ENCODE measurements around the gene PIK3R1.
A peak's percentile ranks its signal among the peaks of the same experiment; 100 is the strongest.
"Not testable (repeated sequence)": the region's sequence is repeated elsewhere in the genome, so short reads cannot be mapped to it uniquely, and the experiment has no call there.

Gene PIK3R1

DNA sequence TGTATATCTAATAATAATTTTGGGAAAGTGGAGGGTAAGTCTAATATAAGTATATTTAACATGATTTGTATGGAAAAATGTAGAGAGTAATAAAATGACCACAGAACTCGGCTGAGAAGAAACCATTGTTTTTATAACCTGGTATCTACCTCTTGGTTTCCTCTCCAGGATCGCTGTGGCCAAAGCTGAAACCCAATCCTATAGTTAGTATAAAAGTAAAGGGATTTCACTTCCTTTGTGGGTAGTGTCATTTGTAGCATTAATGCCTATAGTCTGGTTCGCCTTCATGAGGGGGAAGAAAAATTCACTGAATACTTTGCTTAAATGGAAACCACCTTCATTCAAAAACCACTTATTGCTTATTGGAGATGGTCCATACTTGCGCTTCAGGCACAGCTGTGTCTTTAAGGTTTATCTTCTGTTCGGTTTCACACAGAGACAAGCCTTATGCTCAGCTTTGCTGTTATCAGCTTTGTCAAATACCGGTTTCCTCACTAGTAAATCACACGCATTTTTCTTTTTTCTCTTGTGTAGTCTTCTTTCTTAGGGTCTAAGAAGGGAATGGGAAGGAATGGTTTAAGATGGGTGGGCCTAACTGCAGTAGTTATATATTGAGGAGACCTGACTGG is 12.1 kb downstream of the PIK3R1 start:
- no peak for ATAC-seq

DNA sequence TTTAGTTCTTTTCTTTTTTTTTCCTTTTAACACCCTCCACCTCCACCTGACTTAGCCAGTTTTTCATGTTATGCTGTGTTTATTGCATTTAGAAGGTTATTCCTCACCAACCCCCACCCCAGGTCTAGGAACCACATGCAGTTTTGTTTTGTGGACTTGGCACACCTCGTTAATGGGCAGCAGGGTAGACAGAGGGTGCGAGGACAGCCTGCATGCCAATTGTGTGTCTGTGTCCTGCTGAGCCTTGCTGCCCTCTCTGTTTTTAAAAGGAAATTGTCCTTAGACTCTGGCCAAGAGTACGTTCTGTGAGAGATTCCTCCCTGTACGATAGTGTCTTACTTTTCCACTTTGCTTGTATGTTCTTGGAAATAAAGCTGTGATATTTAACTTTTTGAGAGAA is 13.9 kb downstream of the PIK3R1 start:
- no peak for ATAC-seq

DNA sequence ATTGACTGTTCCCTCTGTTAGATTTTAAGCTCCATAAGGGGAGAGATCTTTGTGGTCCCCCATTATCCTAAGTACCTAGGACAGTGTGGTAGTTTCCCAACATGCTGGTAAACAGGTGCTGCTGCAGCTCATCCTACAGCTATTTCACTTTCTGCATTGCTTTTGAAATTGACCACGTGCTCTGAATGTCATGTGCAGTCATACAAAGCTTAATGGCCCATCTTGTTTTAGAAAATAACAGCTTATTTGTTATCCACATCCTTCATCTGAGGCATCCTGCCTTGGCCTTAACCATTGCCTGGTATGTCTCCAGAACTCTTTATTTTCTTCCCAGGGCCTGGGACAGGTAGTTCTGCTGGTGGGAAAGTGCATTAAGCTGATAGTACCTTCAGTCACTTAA is 14.7 kb downstream of the PIK3R1 start:
- no peak for ATAC-seq

DNA sequence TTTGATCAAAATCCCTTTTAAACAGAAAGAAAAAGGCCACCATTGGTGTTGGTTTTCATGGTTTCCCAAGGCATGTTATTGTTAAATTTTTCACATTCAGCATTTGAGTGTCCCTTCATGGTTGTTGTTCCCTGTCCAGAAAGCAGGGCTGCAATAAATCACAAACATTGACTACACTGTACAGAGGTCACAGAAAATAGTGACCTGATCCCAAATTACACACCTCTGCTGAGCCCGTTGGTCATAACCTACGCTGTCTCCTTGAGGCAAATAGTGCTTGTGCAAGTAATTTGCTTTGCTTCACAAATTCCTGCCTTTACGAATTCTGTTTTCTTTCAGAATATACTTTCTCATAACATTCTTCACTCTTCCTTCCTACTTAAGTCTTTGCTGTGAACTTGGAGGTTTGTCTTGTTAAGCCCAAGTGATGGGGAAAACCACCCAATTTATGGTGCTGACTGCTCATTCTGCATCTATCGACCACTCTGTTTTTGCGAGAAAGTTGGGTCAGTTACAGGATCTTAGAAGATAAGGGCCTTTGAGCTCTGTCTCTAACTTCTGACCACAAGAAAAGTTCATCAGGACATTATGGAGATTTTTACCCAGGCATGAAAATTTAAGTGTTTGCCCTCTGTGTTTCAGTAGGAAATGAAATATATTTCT is 16.0 kb downstream of the PIK3R1 start:
- no peak for ATAC-seq

DNA sequence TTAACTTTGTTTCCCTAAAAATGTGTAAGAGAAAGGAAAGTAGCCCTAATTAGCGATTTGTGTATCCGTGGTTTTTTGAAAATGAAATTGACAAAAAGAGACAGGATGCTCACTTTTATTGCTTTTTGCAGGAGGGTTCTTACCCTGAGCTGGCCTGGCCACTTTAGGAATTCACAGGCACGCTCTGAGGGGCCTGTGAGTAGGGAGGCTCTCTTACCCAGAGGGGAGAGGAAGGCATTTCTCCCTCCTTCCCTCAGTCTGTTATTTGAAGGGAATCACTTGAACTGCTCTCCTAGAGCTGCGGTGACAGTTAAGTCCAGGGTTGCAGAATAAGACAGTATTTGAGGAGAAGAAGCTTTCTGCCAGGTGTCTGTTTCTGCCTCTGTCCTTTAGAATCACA is 16.7 kb downstream of the PIK3R1 start:
- no peak for ATAC-seq

DNA sequence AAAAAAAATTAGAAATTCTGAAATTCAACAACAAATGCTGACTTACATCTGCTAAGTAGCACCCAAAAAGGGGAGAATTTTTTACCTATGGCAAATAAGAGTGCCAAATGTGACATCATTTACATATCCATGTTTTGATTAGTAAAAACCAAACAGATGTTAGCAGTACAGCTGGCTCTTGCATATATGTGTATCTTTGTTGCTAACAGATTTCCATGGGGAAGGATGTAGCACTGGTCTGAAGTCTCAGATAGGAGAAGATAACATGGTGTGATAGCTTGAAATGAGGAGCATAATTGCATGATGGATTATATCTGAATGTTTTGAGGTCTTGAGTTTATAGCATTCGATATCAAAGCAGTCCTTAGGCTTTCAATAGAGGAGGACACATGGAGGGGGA is 17.5 kb downstream of the PIK3R1 start:
- ATAC-seq, result no peak

DNA sequence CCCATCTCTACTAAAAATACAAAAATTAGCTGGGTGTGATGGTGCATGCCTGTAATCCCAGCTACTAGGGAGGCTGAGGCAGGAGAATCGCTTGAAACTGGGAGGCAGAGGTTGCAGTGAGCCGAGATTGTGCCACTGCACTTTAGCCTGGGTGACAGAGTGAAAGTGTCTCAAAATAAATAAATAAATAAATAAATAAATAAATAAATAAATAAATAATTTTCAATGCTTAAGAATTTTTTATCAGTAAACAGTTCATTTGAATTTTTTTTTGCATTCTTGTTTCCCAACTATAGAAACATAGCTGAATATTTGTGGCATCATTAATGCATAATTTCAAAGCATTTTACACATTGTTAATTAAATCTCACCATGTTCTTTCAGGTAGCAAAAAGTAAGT is 19.7 kb downstream of the PIK3R1 start:
- not testable (repeated sequence) for ATAC-seq

DNA sequence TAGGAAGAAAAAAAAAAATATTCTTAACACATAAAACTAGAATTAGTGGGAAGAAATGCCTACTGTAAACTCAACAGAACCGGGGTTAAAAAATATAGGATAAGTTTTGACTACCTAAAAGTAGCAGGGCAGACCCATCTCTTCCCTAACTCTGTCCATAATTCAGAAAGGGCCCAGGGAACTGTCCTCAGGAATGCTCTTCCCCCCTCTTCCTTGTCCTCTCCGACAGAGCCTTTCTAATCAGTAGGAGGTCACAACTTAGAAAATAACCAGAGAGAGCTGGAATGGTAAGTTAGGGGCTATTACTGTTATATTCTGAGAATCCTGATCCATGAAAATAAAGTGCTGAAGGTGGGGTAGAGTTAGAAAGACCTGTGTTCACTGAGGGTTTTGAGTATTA is 22.2 kb downstream of the PIK3R1 start:
- ATAC-seq, result no peak

DNA sequence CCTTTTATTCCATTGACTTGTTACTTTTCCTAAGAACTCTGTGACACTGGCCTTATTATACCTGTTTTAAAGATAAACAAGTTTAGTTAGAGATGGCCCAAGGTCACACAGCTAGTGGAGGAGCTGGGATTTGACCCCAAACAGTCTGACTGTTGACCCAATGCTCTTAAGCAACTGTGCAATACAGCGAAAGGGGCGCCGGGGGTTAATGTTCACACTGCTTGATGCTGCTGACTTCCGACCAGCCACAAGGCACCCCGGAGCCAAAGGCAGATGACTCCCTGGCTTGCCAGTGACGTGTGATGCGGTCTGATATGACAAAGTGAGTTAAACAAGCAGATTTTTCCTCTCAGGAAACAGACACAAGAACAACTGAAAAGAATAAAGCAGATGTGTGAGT is 23.9 kb downstream of the PIK3R1 start:
- peak; percentile 92 to 96 for ATAC-seq

DNA sequence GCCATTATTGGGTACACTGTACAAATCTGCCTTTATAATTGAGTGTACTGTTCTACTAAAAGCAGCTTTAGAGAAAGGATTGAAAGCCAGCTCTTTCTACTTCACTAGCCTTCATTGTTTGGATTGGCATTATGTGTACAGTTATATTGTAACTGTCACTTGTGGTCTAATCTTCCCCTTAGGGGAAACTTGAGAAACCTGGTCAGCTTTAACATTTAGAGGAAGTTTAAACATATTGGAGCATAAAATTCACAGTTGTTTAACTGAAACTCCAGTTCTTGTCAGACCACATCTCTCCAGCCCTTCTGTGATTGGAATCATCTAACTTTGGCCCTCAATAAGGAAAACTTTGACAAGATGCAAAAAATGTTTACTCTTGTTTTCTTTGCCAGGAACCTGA is 24.6 kb downstream of the PIK3R1 start:
- no peak for ATAC-seq

DNA sequence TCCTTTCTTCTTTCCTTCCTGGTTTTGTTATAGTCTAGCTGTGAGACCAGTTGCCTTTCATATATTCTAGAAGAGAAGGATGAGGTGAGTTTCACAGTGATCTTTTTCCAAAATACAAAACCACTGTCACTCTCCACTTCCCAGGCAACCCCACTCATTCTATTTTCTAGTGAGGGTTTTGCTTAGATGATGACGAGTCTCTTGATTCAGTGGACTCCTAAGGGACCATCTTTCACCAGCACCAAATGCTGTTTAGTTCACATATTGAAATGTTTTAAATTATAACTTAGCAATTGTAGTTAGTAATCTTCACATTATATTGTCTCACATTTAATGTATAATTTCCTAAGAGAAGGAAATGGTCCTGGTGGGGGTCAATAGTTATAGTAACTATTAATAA is 25.2 kb downstream of the PIK3R1 start:
- no peak for ATAC-seq

DNA sequence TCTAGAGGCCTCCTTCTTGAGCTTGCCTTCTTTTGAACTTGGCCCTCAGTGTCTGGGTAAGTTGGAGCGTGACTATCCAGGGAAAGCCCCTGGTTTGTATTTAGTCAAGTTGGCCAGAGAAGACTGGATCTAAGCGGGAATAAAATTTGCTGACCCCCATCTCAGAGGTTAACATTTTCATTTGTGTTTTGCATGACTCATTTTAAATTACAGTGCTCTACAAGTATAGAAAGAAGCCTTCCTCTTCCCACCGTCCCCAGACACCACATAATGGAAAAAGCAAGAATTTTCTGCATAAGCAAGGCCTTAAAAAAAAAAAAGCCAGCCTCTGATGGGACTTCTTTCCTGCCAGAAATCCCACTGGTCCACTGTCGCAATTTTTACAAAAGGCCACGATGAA is 27.2 kb downstream of the PIK3R1 start:
- ATAC-seq, result no peak

DNA sequence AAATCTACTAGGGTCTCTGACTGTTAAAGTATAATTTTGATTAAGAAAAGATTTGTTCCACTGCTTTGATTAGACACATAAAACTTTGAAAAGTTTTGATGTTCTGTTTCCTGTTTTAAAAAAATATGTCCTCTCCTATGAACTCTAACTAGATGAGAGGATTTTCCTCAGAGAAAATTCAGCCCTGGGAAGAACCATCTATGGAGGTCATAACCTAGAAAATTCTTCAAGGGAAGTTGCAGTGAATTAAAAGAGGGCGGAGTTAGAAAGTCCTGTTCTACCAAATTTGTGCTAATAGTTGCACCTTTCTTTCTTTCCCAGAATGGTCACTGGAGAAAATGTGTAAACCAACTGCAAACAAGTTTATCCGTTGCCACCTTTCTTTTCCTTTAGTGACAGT is 27.7 kb downstream of the PIK3R1 start:
- no peak for ATAC-seq

DNA sequence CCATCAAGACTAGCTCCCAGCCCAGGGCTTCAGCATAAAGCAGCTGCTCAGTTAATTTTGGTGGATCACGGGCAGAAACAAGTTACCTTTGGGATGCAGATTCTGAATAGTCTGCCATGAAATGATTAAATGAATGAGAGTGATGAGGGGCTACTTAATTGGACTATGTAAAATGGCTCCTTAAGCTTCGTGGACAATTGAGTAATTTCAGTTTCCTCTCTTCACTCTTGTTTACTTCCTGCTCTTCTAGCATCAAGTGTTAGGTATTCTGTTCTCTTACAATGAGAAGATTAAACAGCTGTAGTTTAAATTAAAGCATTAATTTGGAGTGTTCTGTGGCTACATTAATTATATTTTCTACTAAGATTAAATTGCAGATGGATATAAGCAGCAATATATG is 28.1 kb downstream of the PIK3R1 start:
- ATAC-seq, result no peak

DNA sequence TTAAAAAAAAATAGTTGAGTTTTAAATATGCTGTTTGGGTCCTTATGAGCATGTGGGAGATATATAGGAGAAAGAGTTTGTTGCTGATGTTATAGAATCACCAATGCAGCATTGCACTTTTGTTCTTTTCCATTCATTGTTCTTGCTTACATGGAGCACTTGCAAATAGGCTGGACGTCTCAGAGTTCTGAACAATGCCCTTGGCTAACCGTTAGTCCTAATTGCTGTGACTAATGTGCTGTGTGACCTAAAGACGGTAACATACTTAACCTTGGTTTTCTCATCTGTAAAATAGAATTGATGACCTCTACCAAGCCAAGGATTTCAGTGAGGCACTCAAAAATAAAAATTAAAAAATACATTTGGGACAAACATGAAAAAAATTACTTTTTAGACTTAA is 29.8 kb downstream of the PIK3R1 start:
- ATAC-seq, result no peak

DNA sequence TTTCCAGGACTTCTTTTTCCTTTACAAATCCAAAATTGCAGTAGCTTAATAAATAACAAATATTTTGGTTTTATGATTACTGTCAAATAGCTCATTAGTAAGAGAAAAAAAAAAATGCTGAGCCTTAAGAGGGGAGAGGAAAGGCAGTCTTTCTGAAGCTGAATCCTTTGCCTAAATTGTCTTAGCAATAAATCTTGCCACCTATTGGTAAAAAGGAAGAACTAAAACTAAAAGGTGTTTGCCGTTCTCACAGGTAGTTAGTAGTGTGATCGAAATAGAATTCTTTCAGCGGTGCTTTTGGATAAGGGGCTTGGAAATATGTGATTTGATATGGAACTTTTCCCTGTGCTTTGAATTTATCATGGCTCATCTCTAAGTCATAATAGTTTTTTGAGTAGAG is 31.2 kb downstream of the PIK3R1 start:
- no peak for ATAC-seq

DNA sequence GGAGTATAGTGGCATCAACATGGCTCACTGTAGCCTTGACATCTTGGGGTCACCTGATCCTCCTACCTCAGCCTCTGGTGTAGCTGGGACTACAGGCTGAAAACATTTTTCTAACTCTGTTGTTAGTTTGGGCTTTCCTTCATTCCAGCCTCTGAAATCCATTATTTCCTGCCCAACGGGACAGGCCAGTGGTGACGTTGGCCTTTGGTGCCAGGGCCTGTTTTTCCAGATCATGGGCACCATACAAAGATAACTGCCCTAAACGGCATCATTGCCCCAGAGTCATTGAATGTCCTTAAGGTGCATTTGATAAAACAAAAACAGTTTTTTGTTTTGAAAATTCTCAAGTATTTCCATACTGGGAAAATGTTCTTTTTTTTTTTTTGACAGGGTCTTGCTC is 32.1 kb downstream of the PIK3R1 start:
- ATAC-seq, result no peak

DNA sequence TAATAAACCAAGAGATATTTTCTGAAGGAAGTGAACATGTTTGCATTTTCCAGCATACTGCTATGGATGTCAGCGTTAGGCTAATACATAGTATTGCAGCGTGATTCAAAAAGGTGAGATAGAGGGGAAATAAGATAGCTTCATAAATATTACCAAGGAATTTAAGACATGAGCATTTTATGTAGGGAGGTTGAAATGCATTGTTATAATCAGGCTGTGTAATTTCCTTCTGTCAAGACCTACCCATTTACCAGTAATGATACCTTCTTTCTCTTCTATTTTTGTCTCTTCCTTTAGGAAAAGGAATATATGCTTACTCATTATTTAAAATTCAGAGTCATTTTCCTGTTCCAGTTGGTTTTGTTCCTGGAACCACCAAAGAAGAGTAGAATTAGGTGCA is 33.3 kb downstream of the PIK3R1 start:
- no peak for ATAC-seq

DNA sequence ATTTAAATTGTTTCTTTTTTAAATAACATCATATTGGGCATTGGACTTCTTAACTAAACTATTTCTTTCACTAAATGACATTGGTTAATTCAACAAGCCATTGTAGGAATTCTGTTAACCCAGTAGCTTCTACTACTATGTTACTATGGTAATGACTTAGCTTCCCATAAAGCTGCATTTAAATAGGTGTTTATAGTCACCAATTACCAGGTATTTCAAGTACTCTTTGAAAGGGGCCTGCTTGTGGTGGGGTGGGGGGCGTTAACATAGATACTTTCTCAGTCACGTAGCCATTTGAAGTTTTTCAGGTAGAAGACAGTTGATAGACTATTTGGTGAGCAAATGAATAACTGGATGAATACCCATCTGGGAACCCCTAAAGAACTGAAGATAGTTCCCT is 34.0 kb downstream of the PIK3R1 start:
- ATAC-seq, result no peak

DNA sequence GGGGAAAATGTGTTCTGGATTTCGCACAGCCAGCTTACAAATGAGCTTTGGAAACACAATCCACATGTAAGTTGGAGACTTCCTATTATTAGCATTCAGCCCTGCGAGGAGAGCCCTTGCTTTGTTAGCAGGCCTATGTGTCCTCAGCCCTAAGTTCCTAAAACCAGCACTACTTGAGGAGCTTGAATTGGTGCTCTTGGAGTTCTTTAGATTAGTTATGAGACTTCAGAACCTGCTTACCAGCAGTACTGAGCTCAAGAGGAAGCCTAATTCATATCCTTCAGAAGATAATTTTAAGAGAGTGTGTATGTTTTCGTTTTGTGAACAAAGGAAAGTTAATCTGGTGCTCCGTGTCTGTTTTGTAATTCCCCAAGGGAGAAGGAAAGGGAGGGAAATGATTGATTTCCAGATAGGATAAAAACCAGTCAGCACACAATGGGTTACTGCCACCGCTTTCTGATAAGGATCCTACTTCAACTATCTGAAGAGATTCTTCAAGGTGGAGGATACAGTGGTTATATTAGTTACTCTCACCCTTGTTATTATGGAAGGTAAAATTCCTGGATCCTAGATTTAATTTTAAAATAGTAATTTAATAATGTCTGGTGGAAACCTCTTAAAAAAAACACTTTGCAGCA is 35.2 kb downstream of the PIK3R1 start:
- no peak for ATAC-seq

DNA sequence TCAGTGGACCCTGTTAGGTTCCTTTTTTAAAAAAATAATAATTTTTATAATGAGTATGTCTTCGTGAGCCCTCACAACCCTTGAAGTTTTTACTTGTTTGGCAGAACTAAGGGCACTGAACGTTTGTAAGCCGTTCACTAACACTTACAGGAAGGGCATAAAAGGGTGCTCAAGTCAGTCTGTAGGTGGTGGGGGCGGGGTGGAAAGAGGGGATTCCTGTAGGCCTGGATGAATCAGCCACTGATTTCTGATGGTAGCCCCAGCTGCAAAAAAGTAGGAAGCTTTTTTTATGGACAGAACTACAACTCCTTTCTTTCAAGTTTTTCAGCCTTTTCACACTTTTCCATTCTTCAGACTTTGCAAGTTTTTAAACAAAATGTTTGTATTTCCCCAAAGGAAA is 35.8 kb downstream of the PIK3R1 start:
- ATAC-seq, result peak; percentile 63 to 72

DNA sequence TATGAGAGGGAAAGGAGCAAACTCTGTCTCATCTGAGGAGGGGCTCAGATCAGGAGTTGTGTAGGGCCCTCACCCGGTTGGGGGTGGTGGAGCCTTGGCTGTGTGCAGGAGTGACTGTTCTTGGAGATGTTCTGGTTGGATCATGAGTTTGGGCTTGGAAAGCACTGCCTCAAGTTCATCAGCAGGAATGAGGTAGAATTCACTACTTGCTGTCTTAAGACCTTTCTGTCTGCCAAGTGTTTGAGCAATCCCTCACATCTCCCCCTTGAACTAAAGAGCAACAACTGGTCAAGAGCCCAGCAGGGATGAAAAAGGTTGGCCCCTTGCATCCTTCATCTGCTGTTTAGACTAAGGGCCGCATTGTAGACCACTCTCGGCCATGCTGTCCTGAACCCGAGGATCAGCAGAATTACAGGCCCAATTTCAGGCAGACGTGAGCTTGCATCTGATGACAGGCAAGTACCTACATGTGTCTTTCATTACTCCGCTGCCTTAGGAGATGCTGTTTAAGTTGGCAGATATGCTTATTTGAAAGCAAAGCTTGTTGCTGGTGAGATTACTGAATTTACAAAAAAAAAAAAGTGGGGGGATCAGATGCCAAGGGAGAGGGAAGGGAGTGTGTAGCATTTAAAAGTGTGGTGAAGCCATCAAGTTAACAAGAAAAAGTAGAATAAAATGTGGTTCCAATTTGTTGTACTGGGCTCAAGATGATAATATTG is 36.4 kb downstream of the PIK3R1 start:
- no peak for ATAC-seq

DNA sequence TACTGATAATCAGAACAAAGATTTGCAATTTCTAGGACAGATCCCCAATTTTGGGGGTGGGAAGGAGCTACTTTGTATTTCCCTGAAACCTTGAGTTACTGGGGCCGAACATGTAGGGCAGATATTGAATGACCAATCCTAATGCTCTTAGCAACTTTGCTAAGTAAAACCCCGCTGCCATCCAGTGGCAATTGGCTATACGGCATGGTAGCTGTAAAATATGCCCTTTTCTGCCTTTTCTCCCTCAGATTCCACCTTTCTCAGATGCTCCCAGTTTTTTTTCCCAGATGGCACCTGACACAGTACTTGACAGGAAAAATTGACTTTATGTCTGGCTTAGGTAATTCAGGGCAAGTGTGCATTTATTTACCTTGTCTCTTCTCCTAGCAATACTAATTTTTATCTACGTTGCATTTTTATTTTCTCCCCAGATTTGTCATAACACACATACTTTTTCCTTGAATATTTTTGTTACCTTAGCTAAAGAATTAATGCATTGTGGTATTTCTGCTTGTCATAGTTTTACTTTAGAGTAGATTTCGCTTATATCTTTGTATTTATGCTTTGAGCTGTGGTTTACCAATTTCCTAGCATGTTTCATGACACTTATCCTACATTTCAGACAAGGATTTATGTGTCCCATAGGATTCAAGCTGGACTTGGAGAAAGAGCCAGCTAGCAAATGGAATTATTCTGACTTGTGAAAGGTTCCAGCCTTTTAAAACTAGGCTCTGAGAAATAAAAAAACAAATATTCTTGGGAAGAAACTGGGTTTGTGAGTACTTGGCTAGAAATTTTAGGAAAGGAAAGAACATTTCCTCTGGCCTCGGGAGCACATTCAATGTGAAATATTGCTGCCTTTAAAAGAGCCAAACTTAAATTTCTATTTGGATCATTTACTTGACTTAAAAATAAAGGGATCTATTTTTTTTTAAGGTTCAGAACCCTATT is 37.4 kb downstream of the PIK3R1 start:
- ATAC-seq, result no peak

Measured in activated CD4-positive, CD25-positive, alpha-beta regulatory T cell treated with anti-CD3 and anti-CD28 coated beads, Interleukin-2, amount 50 U/mL, for 24 hours (primary cell).